Activated T-helper 1 cell treated with anti-CD3 and anti-CD28 coated beads, Interleukin-12 subunit alpha, Interleukin-12 subunit beta, Interleukin-2, Interleukin-4 antibody, amounts not matched to agents 30 ng/mL and 10 ng/mL and 1 ng/mL, durations not matched to agents 14 hours and 24 hours and 36 hours (primary cell): ENCODE results near the gene DNAJC6. TPM values are rescaled to one million over a fixed set of nuclear protein-coding genes. Genes with fewer than 3 reads are reported as not detected.

Experiments
- DNase-seq: peaks from one replicate; pipeline ENCODE4 v3.0.0; 2021; ENCODE audit warnings: low spot score
- H3K27ac Mint-ChIP-seq: one replicate; pipeline ENCODE4 v1.8.0; 2021; ENCODE audit warnings: mild to moderate bottlenecking, mixed read lengths
- H3K27me3 Mint-ChIP-seq: one replicate; pipeline ENCODE4 v1.8.0; 2022; ENCODE audit warnings: mild to moderate bottlenecking, moderate library complexity, mixed read lengths; ENCODE audit not compliant: insufficient read depth
- H3K36me3 Mint-ChIP-seq: one replicate; pipeline ENCODE4 v1.8.0; 2021; ENCODE audit warnings: low read depth, mixed read lengths
- H3K4me1 Mint-ChIP-seq: one replicate; pipeline ENCODE4 v1.8.0; 2021; ENCODE audit warnings: low read depth, mixed read lengths
- H3K4me3 Mint-ChIP-seq: one replicate; pipeline ENCODE4 v1.8.0; 2021; ENCODE audit warnings: mild to moderate bottlenecking, moderate library complexity, mixed read lengths
- H3K9me3 Mint-ChIP-seq: one replicate; pipeline ENCODE4 v1.8.0; 2021; ENCODE audit warnings: mixed read lengths
- intact Hi-C: fragments of 100-400 bp; cut with micrococcal nuclease; formaldehyde crosslinking; loops from one replicate; pipeline ENCODE4 v1.15.1; 2024
- total RNA-seq: library from RNA; stranded (reverse); gene quantifications from 2 replicates; pipeline ENCODE4 v1.2.3, GENCODE V29; 2022

The DNAJC6 gene
- total RNA-seq, 1 donor from 2014 or later, result 4.4 TPM

- DNase-seq, result no peak
- Mint-ChIP-seq H3K27ac (no peak overlapping the region), H3K9me3 (peaks cover 3% of the 10 kb centered on the region), H3K4me1 (peaks cover 5% of the 10 kb centered on the region), H3K27me3 (peaks cover 6% of the 10 kb centered on the region), H3K36me3 (peaks cover 26% of the 10 kb centered on the region), H3K4me3 (no peak overlapping the region)
- intact Hi-C loops, result no loop called here
Observed at GRCh38 chr1:65404941-65405340, 95.6 kb downstream of the DNAJC6 start.

- intact Hi-C loops, result no loop called here
- Mint-ChIP-seq H3K9me3 (peaks cover 3% of the 10 kb centered on the region), H3K27ac (no peak overlapping the region), H3K36me3 (peaks cover 24% of the 10 kb centered on the region), H3K4me1 (peaks cover 12% of the 10 kb centered on the region), H3K27me3 (peaks cover 4% of the 10 kb centered on the region), H3K4me3 (no peak overlapping the region)
- no peak for DNase-seq
Observed at GRCh38 chr1:65407877-65408276, 98.5 kb downstream of the DNAJC6 start.

GRCh38 chr1:65409314-65409713 is 100.0 kb downstream of the DNAJC6 start:
- Mint-ChIP-seq H3K27ac (no peak overlapping the region), H3K9me3 (peaks cover 3% of the 10 kb centered on the region), H3K27me3 (peaks cover 4% of the 10 kb centered on the region), H3K4me1 (peaks cover 12% of the 10 kb centered on the region), H3K4me3 (no peak overlapping the region), H3K36me3 (peaks cover 26% of the 10 kb centered on the region)
- intact Hi-C loops, result no loop called here
- no peak for DNase-seq

GRCh38 chr1:65409816-65410326 is 100.5 kb downstream of the DNAJC6 start:
- Mint-ChIP-seq H3K4me1 (peaks cover 12% of the 10 kb centered on the region), H3K36me3 (peaks cover 24% of the 10 kb centered on the region), H3K27me3 (peaks cover 2% of the 10 kb centered on the region), H3K4me3 (no peak overlapping the region), H3K9me3 (peaks cover 3% of the 10 kb centered on the region), H3K27ac (no peak overlapping the region)
- DNase-seq, result no peak
- intact Hi-C loops, result no loop called here

- Mint-ChIP-seq H3K4me1 (peaks cover 15% of the 10 kb centered on the region), H3K27ac (no peak overlapping the region), H3K4me3 (no peak overlapping the region), H3K27me3 (peaks cover 2% of the 10 kb centered on the region), H3K36me3 (peaks cover 18% of the 10 kb centered on the region), H3K9me3 (no peaks in the 10 kb centered on the region)
- no peak for DNase-seq
- intact Hi-C loops, result no loop called here
Observed at GRCh38 chr1:65412256-65412983, 103.1 kb downstream of the DNAJC6 start.

- Mint-ChIP-seq H3K36me3 (peaks cover 16% of the 10 kb centered on the region), H3K9me3 (no peaks in the 10 kb centered on the region), H3K27ac (no peak overlapping the region), H3K27me3 (peaks cover under 1% of the 10 kb centered on the region), H3K4me1 (peaks cover 17% of the 10 kb centered on the region), H3K4me3 (no peak overlapping the region)
- DNase-seq, result no peak
- intact Hi-C loops, result no loop called here
Observed at GRCh38 chr1:65412984-65413375, 103.6 kb downstream of the DNAJC6 start.

- Mint-ChIP-seq H3K27me3 (peaks cover 1% of the 10 kb centered on the region), H3K4me3 (no peak overlapping the region)
Observed at GRCh38 chr1:65414538-65414937, 105.2 kb downstream of the DNAJC6 start.

GRCh38 chr1:65416767-65417166 is 107.4 kb downstream of the DNAJC6 start:
- peaks cover 5% of the 10 kb centered on the region for H3K27me3 Mint-ChIP-seq
- no peak overlapping the region for H3K4me3 Mint-ChIP-seq

More at GRCh38 chr1:65414538-65414937, 105.2 kb downstream of the DNAJC6 start:
- Mint-ChIP-seq H3K27ac (no peak overlapping the region), H3K9me3 (no peaks in the 10 kb centered on the region), H3K36me3 (peaks cover 15% of the 10 kb centered on the region), H3K4me1 (peaks cover 23% of the 10 kb centered on the region)
- DNase-seq, result no peak
- intact Hi-C loops, result no loop called here

GRCh38 chr1:65417729-65418128 is 108.4 kb downstream of the DNAJC6 start:
- DNase-seq, result no peak
- peaks cover 20% of the 10 kb centered on the region for H3K4me1 Mint-ChIP-seq
- peaks cover 5% of the 10 kb centered on the region for H3K27me3 Mint-ChIP-seq
- H3K9me3 Mint-ChIP-seq, result no peaks in the 10 kb centered on the region
- intact Hi-C loops, result no loop called here
- H3K4me3 Mint-ChIP-seq, result no peak overlapping the region
- no peak overlapping the region for H3K27ac Mint-ChIP-seq
- peaks cover 5% of the 10 kb centered on the region for H3K36me3 Mint-ChIP-seq

More at GRCh38 chr1:65416767-65417166, 107.4 kb downstream of the DNAJC6 start:
- H3K9me3 Mint-ChIP-seq, result no peaks in the 10 kb centered on the region
- H3K4me1 Mint-ChIP-seq, result peaks cover 28% of the 10 kb centered on the region
- no peak for DNase-seq
- no peak overlapping the region for H3K27ac Mint-ChIP-seq
- H3K36me3 Mint-ChIP-seq, result peaks cover 9% of the 10 kb centered on the region
- intact Hi-C loops, result no loop called here

- no peak for DNase-seq
- Mint-ChIP-seq H3K27ac (no peak overlapping the region), H3K27me3 (peaks cover 5% of the 10 kb centered on the region), H3K4me1 (peaks cover 21% of the 10 kb centered on the region), H3K9me3 (no peaks in the 10 kb centered on the region), H3K4me3 (peak overlapping the region; percentile 50), H3K36me3 (no peaks in the 10 kb centered on the region)
- intact Hi-C loops, result no loop called here
Observed at GRCh38 chr1:65418522-65419185, 109.3 kb downstream of the DNAJC6 start.

- Mint-ChIP-seq H3K4me1 (peaks cover 32% of the 10 kb centered on the region), H3K9me3 (no peaks in the 10 kb centered on the region), H3K27me3 (peaks cover 5% of the 10 kb centered on the region), H3K4me3 (no peak overlapping the region), H3K27ac (peak overlapping the region; percentile 90), H3K36me3 (peaks cover 5% of the 10 kb centered on the region)
- peak; percentile 98 for DNase-seq
- intact Hi-C loops, result loop anchor here (1.0 to 10.0 kb wide), 12 partner anchors 27 to 1505 kb away; partner anchors contain the start of genes AK4, DNAI4, DNAJC6 and JAK1
Observed at GRCh38 chr1:65419681-65420589, 110.6 kb downstream of the DNAJC6 start.

- peaks cover 5% of the 10 kb centered on the region for H3K27me3 Mint-ChIP-seq
- intact Hi-C loops, result loop anchor here (1.0 to 10.0 kb wide), 12 partner anchors 27 to 1504 kb away; partner anchors contain the start of genes AK4, DNAI4, DNAJC6 and JAK1
- peaks cover 12% of the 10 kb centered on the region for H3K36me3 Mint-ChIP-seq
- H3K27ac Mint-ChIP-seq, result peak within 1 kb of the TSS; percentile 90
- no peaks in the 10 kb centered on the region for H3K9me3 Mint-ChIP-seq
- peaks cover 39% of the 10 kb centered on the region for H3K4me1 Mint-ChIP-seq
- no peak for DNase-seq
- H3K4me3 Mint-ChIP-seq, result no peak within 1 kb of the TSS
Observed at GRCh38 chr1:65420590-65421350, 111.4 kb downstream of the DNAJC6 start, which contains the start of the genes LEPR and LEPROT. TSS of gene LEPR (plus strand) at chr1:65420668. CDS start at chr1:65565566, 144,898 bp downstream. TSS of gene LEPROT (plus strand) at chr1:65420668. CDS start at chr1:65420725, 57 bp downstream.
